Stimulated activated CD8-positive, alpha-beta memory T cell treated with anti-CD3 and anti-CD28 coated beads, Interleukin-7, amount 100 ng/mL, for 4 hours (primary cell): Measurements from ENCODE around the gene CACNA1C.
"Not testable (repeated sequence)": the region's sequence is repeated elsewhere in the genome, so short reads cannot be mapped to it uniquely, and the experiment has no call there.

Experiments used
- DNase-seq, 2 donors: peaks; one replicate each; pipeline ENCODE4 v3.0.0-alpha.2; 2020; ENCODE audit warnings: low read depth in 2 of 2

Gene CACNA1C

GRCh38 chr12:2737656-2738241 is 685.0 kb downstream of the CACNA1C start:
- no peak for DNase-seq

- DNase-seq: no peak
Observed at GRCh38 chr12:2739069-2739468, 686.3 kb downstream of the CACNA1C start.

GRCh38 chr12:2739832-2740641 is 687.2 kb downstream of the CACNA1C start:
- no peak for DNase-seq

GRCh38 chr12:2742037-2742436 is 689.2 kb downstream of the CACNA1C start:
- not testable (repeated sequence) for DNase-seq

- DNase-seq: no peak
Observed at GRCh38 chr12:2743478-2743877, 690.7 kb downstream of the CACNA1C start.

- no peak for DNase-seq
Observed at GRCh38 chr12:2745655-2746054, 692.9 kb downstream of the CACNA1C start.
